Measurements from ENCODE around the gene AFF3. TPM values are rescaled to one million over a fixed set of nuclear protein-coding genes. Genes with fewer than 3 reads are reported as not detected.

The AFF3 gene
- 7.2 TPM for total RNA-seq
- 1 to 10 TPM; 2.4 to 6.4 (median 3.6) TPM for polyA plus RNA-seq (ENCODE audit: insufficient read depth in 1 of 8, insufficient read length in 8 of 8, low replicate concordance in 1 of 8)
- long read RNA-seq, donor 1: 0 reads
- long read RNA-seq, donor 2: 0 reads
- long read RNA-seq, donor 3: 0 reads
- long read RNA-seq, donor 4: 0 reads
- long read RNA-seq, donor 5: 0 reads
- long read RNA-seq, donor 6: 0 reads
- long read RNA-seq, donor 7: 0 reads
- long read RNA-seq, donor 8: 0 reads
- long read RNA-seq, donor 9: 0 reads
- long read RNA-seq, donor 10: 0 reads
- long read RNA-seq, donor 11: 0 reads

GRCh38 chr2:100142393-100142792 is at the start of gene AFF3:
Gene AFF3, minus strand, starts transcription at chr2:100142590. Its CDS starts 38,136 bp downstream, at chr2:100104454.
- no peaks in the 10 kb centered on the region for H3K36me3 ChIP-seq (ENCODE audit: control insufficient read depth, insufficient read depth, low read length)
- 84% methylated on average over 5 of the region's 11 CpGs for WGBS (ENCODE audit: insufficient coverage)
- H3K4me1 ChIP-seq (ENCODE audit: control insufficient read depth, insufficient read depth, low read length): no peaks in the 10 kb centered on the region
- peak; percentile 60 for DNase-seq
- H3K9me3 ChIP-seq (replicated peaks; ENCODE audit: control insufficient read depth, low read depth, low read length): no peaks in the 10 kb centered on the region
- no peaks in the 10 kb centered on the region for H3K27me3 ChIP-seq (ENCODE audit: control insufficient read depth, insufficient read depth, low read length)
- H3K27ac ChIP-seq (ENCODE audit: low read length): no peak within 1 kb of the TSS
- peak within 1 kb of the TSS; percentile 10 for H3K4me3 ChIP-seq (ENCODE audit: low read length)

- H3K36me3 ChIP-seq (ENCODE audit: control insufficient read depth, insufficient read depth, low read length): no peaks in the 10 kb centered on the region
- peaks cover 3% of the 10 kb centered on the region for H3K4me1 ChIP-seq (ENCODE audit: control insufficient read depth, insufficient read depth, low read length)
- WGBS (ENCODE audit: insufficient coverage): 69% methylated on average over 5 of the region's 6 CpGs
- no peak overlapping the region for H3K4me3 ChIP-seq (ENCODE audit: low read length)
- no peaks in the 10 kb centered on the region for H3K27me3 ChIP-seq (ENCODE audit: control insufficient read depth, insufficient read depth, low read length)
- H3K9me3 ChIP-seq (replicated peaks; ENCODE audit: control insufficient read depth, low read depth, low read length): no peaks in the 10 kb centered on the region
- H3K27ac ChIP-seq (ENCODE audit: low read length): no peak overlapping the region
- no peak for DNase-seq
These were observed 47.0 kb upstream of the AFF3 start for GRCh38 chr2:100189387-100189786.

- Histone ChIP-seq H3K36me3 (ENCODE audit: control insufficient read depth, insufficient read depth, low read length) (no peaks in the 10 kb centered on the region), H3K4me3 (ENCODE audit: low read length) (no peak overlapping the region), H3K27ac (ENCODE audit: low read length) (no peak overlapping the region), H3K9me3 (replicated peaks; ENCODE audit: control insufficient read depth, low read depth, low read length) (no peaks in the 10 kb centered on the region), H3K4me1 (ENCODE audit: control insufficient read depth, insufficient read depth, low read length) (peaks cover 3% of the 10 kb centered on the region), H3K27me3 (ENCODE audit: control insufficient read depth, insufficient read depth, low read length) (no peaks in the 10 kb centered on the region)
- WGBS (ENCODE audit: insufficient coverage): 100% methylated on average over 1 of the region's 2 CpGs
- DNase-seq: no peak
These were observed 45.9 kb upstream of the AFF3 start for GRCh38 chr2:100188326-100188725.

- no peak overlapping the region for H3K4me3 ChIP-seq (ENCODE audit: low read length)
- WGBS (ENCODE audit: insufficient coverage): 74% methylated on average over 8 of the region's 8 CpGs
- DNase-seq: no peak
These were observed 43.7 kb upstream of the AFF3 start for GRCh38 chr2:100186126-100186525.

GRCh38 chr2:100185516-100185915 is 43.1 kb upstream of the AFF3 start:
- Histone ChIP-seq H3K4me3 (ENCODE audit: low read length) (no peak overlapping the region), H3K27me3 (ENCODE audit: control insufficient read depth, insufficient read depth, low read length) (no peaks in the 10 kb centered on the region)

More at GRCh38 chr2:100186126-100186525, 43.7 kb upstream of the AFF3 start:
- H3K9me3 ChIP-seq (replicated peaks; ENCODE audit: control insufficient read depth, low read depth, low read length): no peaks in the 10 kb centered on the region
- H3K27me3 ChIP-seq (ENCODE audit: control insufficient read depth, insufficient read depth, low read length): no peaks in the 10 kb centered on the region
- H3K27ac ChIP-seq (ENCODE audit: low read length): no peak overlapping the region
- H3K4me1 ChIP-seq (ENCODE audit: control insufficient read depth, insufficient read depth, low read length): peaks cover 8% of the 10 kb centered on the region
- H3K36me3 ChIP-seq (ENCODE audit: control insufficient read depth, insufficient read depth, low read length): no peaks in the 10 kb centered on the region

GRCh38 chr2:100185105-100185504 is 42.7 kb upstream of the AFF3 start:
- no peak overlapping the region for H3K27ac ChIP-seq (ENCODE audit: low read length)
- 89% methylated on average over 1 of the region's 3 CpGs for WGBS (ENCODE audit: insufficient coverage)

More at GRCh38 chr2:100185516-100185915, 43.1 kb upstream of the AFF3 start:
- Histone ChIP-seq H3K36me3 (ENCODE audit: control insufficient read depth, insufficient read depth, low read length) (no peaks in the 10 kb centered on the region), H3K9me3 (replicated peaks; ENCODE audit: control insufficient read depth, low read depth, low read length) (no peaks in the 10 kb centered on the region), H3K4me1 (ENCODE audit: control insufficient read depth, insufficient read depth, low read length) (peaks cover 8% of the 10 kb centered on the region), H3K27ac (ENCODE audit: low read length) (no peak overlapping the region)
- DNase-seq: no peak
- 93% methylated on average over 5 of the region's 5 CpGs for WGBS (ENCODE audit: insufficient coverage)

GRCh38 chr2:100184055-100184737 is 41.8 kb upstream of the AFF3 start:
- peak; percentile 35 for DNase-seq
- Histone ChIP-seq H3K4me1 (ENCODE audit: control insufficient read depth, insufficient read depth, low read length) (peaks cover 8% of the 10 kb centered on the region), H3K9me3 (replicated peaks; ENCODE audit: control insufficient read depth, low read depth, low read length) (no peaks in the 10 kb centered on the region), H3K27ac (ENCODE audit: low read length) (no peak overlapping the region), H3K4me3 (ENCODE audit: low read length) (no peak overlapping the region), H3K36me3 (ENCODE audit: control insufficient read depth, insufficient read depth, low read length) (no peaks in the 10 kb centered on the region), H3K27me3 (ENCODE audit: control insufficient read depth, insufficient read depth, low read length) (no peaks in the 10 kb centered on the region)
- WGBS (ENCODE audit: insufficient coverage): 85% methylated on average over 3 of the region's 4 CpGs

More at GRCh38 chr2:100185105-100185504, 42.7 kb upstream of the AFF3 start:
- Histone ChIP-seq H3K36me3 (ENCODE audit: control insufficient read depth, insufficient read depth, low read length) (no peaks in the 10 kb centered on the region), H3K9me3 (replicated peaks; ENCODE audit: control insufficient read depth, low read depth, low read length) (no peaks in the 10 kb centered on the region), H3K4me3 (ENCODE audit: low read length) (no peak overlapping the region), H3K4me1 (ENCODE audit: control insufficient read depth, insufficient read depth, low read length) (peaks cover 8% of the 10 kb centered on the region), H3K27me3 (ENCODE audit: control insufficient read depth, insufficient read depth, low read length) (no peaks in the 10 kb centered on the region)
- no peak for DNase-seq

GRCh38 chr2:100182494-100183361 is 40.3 kb upstream of the AFF3 start:
- no peak overlapping the region for H3K4me3 ChIP-seq (ENCODE audit: low read length)
- H3K27me3 ChIP-seq (ENCODE audit: control insufficient read depth, insufficient read depth, low read length): no peaks in the 10 kb centered on the region
- H3K4me1 ChIP-seq (ENCODE audit: control insufficient read depth, insufficient read depth, low read length): peaks cover 8% of the 10 kb centered on the region
- no peaks in the 10 kb centered on the region for H3K36me3 ChIP-seq (ENCODE audit: control insufficient read depth, insufficient read depth, low read length)
- no peaks in the 10 kb centered on the region for H3K9me3 ChIP-seq (replicated peaks; ENCODE audit: control insufficient read depth, low read depth, low read length)
- peak; percentile 67 for DNase-seq
- no peak overlapping the region for H3K27ac ChIP-seq (ENCODE audit: low read length)
- 33% methylated on average over 17 of the region's 21 CpGs for WGBS (ENCODE audit: insufficient coverage)

GRCh38 chr2:100180503-100180902 is 38.1 kb upstream of the AFF3 start:
- no peak for DNase-seq
- WGBS (ENCODE audit: insufficient coverage): 92% methylated on average over 4 of the region's 5 CpGs
- H3K36me3 ChIP-seq (ENCODE audit: control insufficient read depth, insufficient read depth, low read length): no peaks in the 10 kb centered on the region
- H3K27ac ChIP-seq (ENCODE audit: low read length): no peak overlapping the region
- no peak overlapping the region for H3K4me3 ChIP-seq (ENCODE audit: low read length)
- peaks cover 8% of the 10 kb centered on the region for H3K4me1 ChIP-seq (ENCODE audit: control insufficient read depth, insufficient read depth, low read length)
- no peaks in the 10 kb centered on the region for H3K27me3 ChIP-seq (ENCODE audit: control insufficient read depth, insufficient read depth, low read length)
- no peaks in the 10 kb centered on the region for H3K9me3 ChIP-seq (replicated peaks; ENCODE audit: control insufficient read depth, low read depth, low read length)

GRCh38 chr2:100179806-100180205 is 37.4 kb upstream of the AFF3 start:
- Histone ChIP-seq H3K27ac (ENCODE audit: low read length) (no peak overlapping the region), H3K27me3 (ENCODE audit: control insufficient read depth, insufficient read depth, low read length) (no peaks in the 10 kb centered on the region), H3K4me1 (ENCODE audit: control insufficient read depth, insufficient read depth, low read length) (peaks cover 8% of the 10 kb centered on the region), H3K9me3 (replicated peaks; ENCODE audit: control insufficient read depth, low read depth, low read length) (no peaks in the 10 kb centered on the region), H3K4me3 (ENCODE audit: low read length) (no peak overlapping the region), H3K36me3 (ENCODE audit: control insufficient read depth, insufficient read depth, low read length) (no peaks in the 10 kb centered on the region)
- 75% methylated on average over 1 of the region's 2 CpGs for WGBS (ENCODE audit: insufficient coverage)
- no peak for DNase-seq

All from muscle of leg (tissue), 16 donors.